ENCODE results near the gene UBXN11.

Gene UBXN11

GRCh38 chr1:26279456-26280332 lies 26.7 kb downstream of the UBXN11 start, which contains the start of gene SH3BGRL3:
SH3BGRL3 (plus strand) TSS chr1:26280086; CDS start chr1:26280156, 70 bp downstream.
- CTCF ChIA-PET = interaction anchor here (0.6 to 1.4 kb wide), 5 partner anchors 24 to 526 kb away, joined by 3 to 5 read pairs (median 3); partner anchors contain the start of gene CEP85
- TF ChIP-seq CTCF (conservative IDR thresholded peaks at IDR 0.05; ENCODE audit: low read depth) = peak; percentile 70
- POLR2A ChIA-PET (ENCODE audit: low non-redundant PET) = interaction anchor here (0.6 kb wide), 1 partner anchor 8 kb away, joined by 3 read pairs; no protein-coding TSS in a partner anchor
- peak within 1 kb of the TSS; percentile 99 for H3K27ac ChIP-seq
- peak; percentile 85 for DNase-seq (ENCODE audit: low spot score)

GRCh38 chr1:26278724-26279455 lies 27.5 kb downstream of the UBXN11 start:
- ChIA-PET POLR2A (ENCODE audit: low non-redundant PET) (no interaction called here), CTCF (interaction anchor here (0.7 to 1.4 kb wide), 5 partner anchors 10 to 221 kb away, joined by 3 to 5 read pairs (median 4); partner anchors contain the start of gene CEP85)
- DNase-seq (ENCODE audit: low spot score) = peak; percentile 54
- peak overlapping the region; percentile 99 for H3K27ac ChIP-seq
- TF ChIP-seq CTCF (conservative IDR thresholded peaks at IDR 0.05; ENCODE audit: low read depth) = no peak

GRCh38 chr1:26278303-26278702 lies 28.1 kb downstream of the UBXN11 start:
- peak overlapping the region; percentile 99 for H3K27ac ChIP-seq
- DNase-seq (ENCODE audit: low spot score) = peak; percentile 68
- TF ChIP-seq CTCF (conservative IDR thresholded peaks at IDR 0.05; ENCODE audit: low read depth) = no peak
- ChIA-PET POLR2A (ENCODE audit: low non-redundant PET) (no interaction called here), CTCF (interaction anchor here (0.6 to 1.4 kb wide), 5 partner anchors 10 to 220 kb away, joined by 3 to 5 read pairs (median 4); partner anchors contain the start of genes CEP85 and UBXN11)

- ChIA-PET POLR2A (ENCODE audit: low non-redundant PET) (interaction anchor here (0.5 kb wide), 1 partner anchor 45 kb away, joined by 6 read pairs; no protein-coding TSS in a partner anchor), CTCF (interaction anchor here (0.6 to 1.0 kb wide), 5 partner anchors 11 to 362 kb away, joined by 3 to 4 read pairs (median 4); partner anchors contain the start of gene UBXN11)
- TF ChIP-seq CTCF (conservative IDR thresholded peaks at IDR 0.05; ENCODE audit: low read depth) = no peak
- DNase-seq (ENCODE audit: low spot score) = no peak
- peak overlapping the region; percentile 99 for H3K27ac ChIP-seq
These were observed 28.7 kb downstream of the UBXN11 start for GRCh38 chr1:26277719-26278118.

- CTCF ChIA-PET = interaction anchor here (0.6 kb wide), 3 partner anchors 44 to 823 kb away, joined by 3 to 4 read pairs (median 3); no protein-coding TSS in a partner anchor
- POLR2A ChIA-PET (ENCODE audit: low non-redundant PET) = no interaction called here
- TF ChIP-seq CTCF (conservative IDR thresholded peaks at IDR 0.05; ENCODE audit: low read depth) = no peak
- peak overlapping the region; percentile 99 for H3K27ac ChIP-seq
- no peak for DNase-seq (ENCODE audit: low spot score)
These were observed 29.2 kb downstream of the UBXN11 start for GRCh38 chr1:26277261-26277661.

GRCh38 chr1:26276432-26276838 lies 30.0 kb downstream of the UBXN11 start:
- H3K27ac ChIP-seq = peak overlapping the region; percentile 99
- DNase-seq (ENCODE audit: low spot score) = no peak
- ChIA-PET POLR2A (ENCODE audit: low non-redundant PET) (no interaction called here), CTCF (interaction anchor here (0.9 to 1.1 kb wide), 2 partner anchors 9 to 131 kb away, joined by 4 to 5 read pairs; no protein-coding TSS in a partner anchor)
- no peak for TF ChIP-seq CTCF (conservative IDR thresholded peaks at IDR 0.05; ENCODE audit: low read depth)
